Activated naive CD8-positive, alpha-beta T cell (primary cell): Measurements from ENCODE around the gene PTGER3.
A peak's percentile ranks its signal among the peaks of the same experiment; 100 is the strongest.

ENCODE experiments used
- H3K27ac Mint-ChIP-seq: one replicate; pipeline ENCODE4 v1.8.0; 2021; ENCODE audit warnings: mixed read lengths
- H3K27me3 Mint-ChIP-seq: one replicate; pipeline ENCODE4 v1.8.0; 2021; ENCODE audit warnings: mixed read lengths
- H3K36me3 Mint-ChIP-seq: one replicate; pipeline ENCODE4 v1.8.0; 2021; ENCODE audit warnings: mixed read lengths
- H3K4me1 Mint-ChIP-seq: one replicate; pipeline ENCODE4 v1.8.0; 2021; ENCODE audit warnings: low read depth, mixed read lengths
- H3K4me3 Mint-ChIP-seq: one replicate; pipeline ENCODE4 v1.8.0; 2021; ENCODE audit warnings: mild to moderate bottlenecking, mixed read lengths
- H3K9me3 Mint-ChIP-seq: one replicate; pipeline ENCODE4 v1.8.0; 2021; ENCODE audit warnings: low read depth, mixed read lengths

Gene PTGER3

DNA sequence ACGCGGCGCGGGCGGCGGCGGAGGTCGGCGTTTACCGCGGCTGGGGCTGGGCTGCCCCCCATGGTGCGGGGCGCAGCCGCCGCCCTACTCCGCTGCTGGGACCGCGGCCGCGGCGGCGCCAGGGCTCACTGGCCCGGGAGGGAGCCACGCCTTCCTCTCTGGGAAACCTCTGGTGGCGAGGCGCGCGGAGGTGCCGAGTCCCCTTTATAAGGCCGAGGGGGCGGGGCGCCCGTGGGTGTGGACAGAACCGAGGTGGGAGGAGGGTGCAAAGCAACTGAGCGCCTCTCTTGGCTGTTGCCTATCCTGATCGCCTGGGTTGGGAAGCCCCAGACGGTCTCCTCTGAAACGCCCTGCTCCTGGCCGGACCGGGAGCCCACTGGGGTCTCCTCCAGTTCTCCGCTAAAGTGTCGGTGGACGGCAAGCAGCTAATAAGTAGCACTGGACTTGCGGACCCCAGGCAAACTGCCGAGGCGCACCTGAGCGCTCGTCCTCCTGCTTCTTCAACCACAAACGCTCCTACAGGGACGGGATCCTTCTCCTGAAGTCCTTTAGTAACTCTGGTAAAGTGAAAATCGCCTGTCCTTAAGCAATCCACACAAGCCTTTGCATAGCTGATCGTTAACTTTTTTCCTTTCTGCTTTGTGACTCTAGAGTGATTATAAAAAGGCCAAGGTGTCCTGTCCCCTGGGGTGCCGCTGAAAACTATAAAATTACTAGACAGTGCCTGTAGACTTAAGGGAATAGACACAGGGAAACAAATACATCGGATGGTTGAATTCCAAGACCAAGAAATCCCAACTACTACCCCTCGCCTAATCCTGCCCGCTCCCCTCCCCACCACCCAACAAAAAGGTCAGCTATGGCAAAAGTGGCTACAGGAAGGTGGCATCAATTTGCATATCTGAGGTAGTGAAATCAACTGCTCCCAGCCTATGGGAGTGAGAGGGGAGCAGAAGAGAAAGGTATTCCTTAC lies at the start of gene PTGER3:
Gene PTGER3, minus strand, starts transcription at position 182 of the 973 bp plus-strand sequence. CDS start 239 bp downstream, outside the sequence.
- no peaks in the 10 kb centered on the region for H3K9me3 Mint-ChIP-seq
- peaks cover 24% of the 10 kb centered on the region for H3K27me3 Mint-ChIP-seq
- H3K4me3 Mint-ChIP-seq: peak within 1 kb of the TSS; percentile 81
- H3K27ac Mint-ChIP-seq: no peak within 1 kb of the TSS
- H3K4me1 Mint-ChIP-seq: peaks cover 21% of the 10 kb centered on the region
- H3K36me3 Mint-ChIP-seq: no peaks in the 10 kb centered on the region

DNA sequence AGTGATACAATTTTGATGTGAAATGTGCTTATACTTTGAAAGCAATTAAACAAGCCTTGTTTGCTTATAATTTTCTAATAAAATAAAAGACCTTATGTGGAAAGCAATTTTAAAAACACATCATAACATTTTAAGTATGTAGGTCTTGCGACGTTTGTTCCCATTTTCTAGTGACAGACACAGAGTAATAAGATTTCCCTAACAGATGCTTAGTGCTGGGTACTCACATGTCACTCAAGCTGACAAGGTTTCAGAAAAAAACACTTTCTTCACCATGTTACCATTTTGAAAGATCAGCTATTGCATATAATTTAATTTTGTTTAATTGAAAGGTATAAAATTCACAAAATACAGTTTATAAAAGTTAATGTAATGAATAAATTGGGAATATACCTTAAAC lies 47.3 kb upstream of the PTGER3 start:
- H3K4me1 Mint-ChIP-seq: no peaks in the 10 kb centered on the region
- H3K4me3 Mint-ChIP-seq: no peak overlapping the region
- H3K9me3 Mint-ChIP-seq: no peaks in the 10 kb centered on the region
- H3K27me3 Mint-ChIP-seq: peaks cover 7% of the 10 kb centered on the region
- no peak overlapping the region for H3K27ac Mint-ChIP-seq
- H3K36me3 Mint-ChIP-seq: no peaks in the 10 kb centered on the region

DNA sequence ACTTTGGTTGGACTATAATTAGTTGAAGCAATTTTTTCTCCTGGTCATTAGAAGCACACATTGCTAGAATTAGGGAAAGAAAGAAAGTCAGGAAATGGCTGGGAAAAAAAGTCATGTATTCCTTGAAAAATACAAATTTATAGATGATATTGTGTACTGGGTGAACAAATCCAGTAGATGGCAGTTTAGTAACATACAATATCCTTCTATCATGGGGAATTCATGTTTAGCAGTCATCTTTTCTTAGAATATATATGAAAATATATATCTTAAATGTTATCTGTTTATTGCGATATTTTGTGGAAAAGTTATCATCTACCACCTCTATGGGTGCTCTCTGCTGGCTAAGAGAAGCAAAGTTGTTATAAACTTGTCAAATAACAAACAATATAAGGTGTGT lies 46.3 kb upstream of the PTGER3 start:
- no peaks in the 10 kb centered on the region for H3K9me3 Mint-ChIP-seq
- no peaks in the 10 kb centered on the region for H3K4me1 Mint-ChIP-seq
- H3K27me3 Mint-ChIP-seq: peaks cover 2% of the 10 kb centered on the region
- no peaks in the 10 kb centered on the region for H3K36me3 Mint-ChIP-seq
- no peak overlapping the region for H3K27ac Mint-ChIP-seq
- no peak overlapping the region for H3K4me3 Mint-ChIP-seq

DNA sequence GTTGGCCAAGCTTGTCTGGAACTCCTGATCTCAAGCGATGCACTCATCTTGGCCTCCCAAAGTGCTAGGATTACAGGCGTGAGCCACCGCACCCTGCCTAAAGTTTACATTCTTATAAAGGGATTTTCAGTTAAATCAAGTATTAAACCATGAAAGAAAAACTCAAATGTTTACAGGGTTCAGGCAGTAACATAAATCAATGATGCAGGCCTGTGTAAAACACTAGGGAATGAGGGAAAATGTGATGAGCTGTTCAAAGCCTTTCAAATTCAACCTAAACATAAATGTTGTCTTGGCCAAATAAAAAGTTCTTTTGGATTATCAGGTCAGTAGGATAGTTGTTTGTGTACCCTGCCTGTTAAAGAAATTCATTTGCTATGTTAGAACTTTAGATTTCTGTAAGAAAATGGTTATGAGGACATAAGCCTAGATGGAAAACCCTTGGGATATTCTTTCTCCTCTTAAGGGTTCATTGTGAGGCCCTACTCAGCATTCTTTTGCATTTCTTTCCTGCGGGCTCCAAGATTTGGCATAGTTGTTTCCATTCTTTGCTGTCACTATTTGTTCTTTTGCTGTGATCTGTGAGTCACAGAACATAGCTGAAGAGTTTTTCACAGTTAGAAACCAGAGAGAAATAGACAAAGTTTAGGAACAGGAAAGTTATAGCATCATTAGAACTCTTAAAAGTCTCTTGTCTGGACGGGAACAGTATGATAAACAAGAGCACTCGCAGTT lies 42.1 kb upstream of the PTGER3 start:
- H3K36me3 Mint-ChIP-seq: no peaks in the 10 kb centered on the region
- H3K4me1 Mint-ChIP-seq: no peaks in the 10 kb centered on the region
- H3K27me3 Mint-ChIP-seq: peaks cover 2% of the 10 kb centered on the region
- no peak overlapping the region for H3K27ac Mint-ChIP-seq
- H3K9me3 Mint-ChIP-seq: no peaks in the 10 kb centered on the region
- no peak overlapping the region for H3K4me3 Mint-ChIP-seq

DNA sequence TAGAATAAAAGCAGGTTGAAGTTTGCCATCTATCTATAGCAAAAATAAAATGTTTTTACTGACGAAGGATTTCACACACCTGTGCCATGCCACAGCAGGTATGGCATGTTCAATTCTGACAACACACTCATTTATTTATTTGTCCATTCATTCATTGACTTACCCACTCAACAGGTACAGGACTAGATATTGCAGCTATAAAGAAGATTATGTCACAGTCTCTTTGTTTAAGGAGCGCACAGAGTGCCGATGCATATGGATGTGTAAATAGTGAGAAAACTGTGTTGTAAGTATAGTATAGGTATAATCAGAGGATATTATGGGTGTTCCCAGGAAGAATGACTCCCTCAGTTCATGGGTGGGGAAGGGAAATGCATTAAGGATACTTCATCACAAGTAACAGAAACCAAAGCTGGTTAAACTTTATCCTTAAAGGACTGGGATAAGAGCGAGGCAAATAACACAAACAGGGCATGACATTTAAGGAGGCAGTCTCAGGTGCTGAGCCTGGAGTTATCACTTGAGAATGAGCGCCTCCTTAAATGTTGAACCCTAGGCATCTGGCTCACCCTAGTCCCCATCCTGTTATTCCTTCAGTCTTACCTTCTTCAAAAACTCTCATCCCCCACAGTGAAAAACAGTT lies 41.1 kb upstream of the PTGER3 start:
- Mint-ChIP-seq H3K27ac (no peak overlapping the region), H3K4me1 (no peaks in the 10 kb centered on the region), H3K4me3 (no peak overlapping the region), H3K27me3 (peaks cover 7% of the 10 kb centered on the region), H3K36me3 (peaks cover under 1% of the 10 kb centered on the region), H3K9me3 (no peaks in the 10 kb centered on the region)

DNA sequence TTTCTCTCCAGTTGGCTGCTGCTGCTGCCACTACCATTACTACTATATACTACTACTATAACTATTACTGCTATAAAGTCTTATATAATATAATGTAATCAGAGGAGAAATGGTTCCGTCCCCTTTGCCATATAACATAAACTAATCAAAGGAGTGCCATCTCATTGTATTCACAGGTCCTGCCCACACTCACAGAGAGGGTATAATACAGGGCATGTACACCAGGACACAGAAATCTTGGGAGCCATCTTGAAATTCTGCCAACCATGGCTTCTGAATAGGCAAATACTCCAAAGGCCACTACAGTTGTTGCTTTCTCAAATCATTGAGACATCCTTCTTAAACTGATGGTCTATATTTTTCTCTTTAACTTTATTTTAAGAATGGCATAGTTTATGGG lies 40.1 kb upstream of the PTGER3 start:
- peaks cover 10% of the 10 kb centered on the region for H3K27me3 Mint-ChIP-seq
- H3K36me3 Mint-ChIP-seq: peaks cover 2% of the 10 kb centered on the region
- no peaks in the 10 kb centered on the region for H3K9me3 Mint-ChIP-seq
- H3K4me3 Mint-ChIP-seq: no peak overlapping the region
- H3K27ac Mint-ChIP-seq: no peak overlapping the region
- H3K4me1 Mint-ChIP-seq: no peaks in the 10 kb centered on the region

DNA sequence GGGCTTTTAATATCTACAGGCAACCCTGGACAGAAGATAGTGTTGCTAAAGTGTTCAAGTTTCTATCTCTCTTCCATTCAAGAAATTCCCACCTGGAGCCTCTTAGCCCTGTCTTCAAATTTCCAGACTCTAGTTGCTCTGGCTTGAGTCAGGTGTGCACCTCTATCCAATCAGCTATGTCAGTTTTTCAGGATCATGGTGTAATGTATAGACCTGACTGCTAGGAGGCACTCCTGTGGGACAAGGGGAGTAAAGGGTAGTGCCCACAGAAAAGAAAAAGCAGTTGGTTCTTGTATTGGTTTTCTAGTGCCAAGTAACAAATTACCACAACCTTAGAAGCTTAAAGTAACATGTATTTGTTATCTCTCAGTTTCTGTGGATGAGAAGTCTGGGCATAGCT lies 39.4 kb upstream of the PTGER3 start:
- no peak overlapping the region for H3K27ac Mint-ChIP-seq
- H3K4me1 Mint-ChIP-seq: no peaks in the 10 kb centered on the region
- no peaks in the 10 kb centered on the region for H3K9me3 Mint-ChIP-seq
- H3K27me3 Mint-ChIP-seq: peaks cover 10% of the 10 kb centered on the region
- peaks cover 2% of the 10 kb centered on the region for H3K36me3 Mint-ChIP-seq
- H3K4me3 Mint-ChIP-seq: no peak overlapping the region

DNA sequence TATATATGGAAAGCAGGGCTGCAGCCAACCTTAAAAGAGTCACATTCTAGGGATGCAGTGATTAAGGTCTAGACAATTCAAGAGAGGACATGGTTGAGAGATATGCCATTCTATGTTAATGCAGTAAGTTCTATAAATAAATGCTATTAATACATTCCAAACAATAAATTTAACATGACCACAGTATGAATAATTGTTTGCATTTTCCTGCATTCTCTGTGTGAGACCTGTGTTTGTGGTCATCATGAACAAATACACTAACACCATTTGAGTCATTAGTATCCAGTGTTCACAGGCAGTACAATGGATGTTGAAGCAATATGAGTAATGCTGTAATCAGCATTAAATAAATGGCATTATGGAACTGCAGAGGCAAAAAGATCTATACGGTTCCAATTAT lies 38.7 kb upstream of the PTGER3 start:
- Mint-ChIP-seq H3K27me3 (peaks cover 10% of the 10 kb centered on the region), H3K9me3 (no peaks in the 10 kb centered on the region), H3K27ac (no peak overlapping the region), H3K36me3 (peaks cover 5% of the 10 kb centered on the region), H3K4me3 (no peak overlapping the region), H3K4me1 (peaks cover 5% of the 10 kb centered on the region)

DNA sequence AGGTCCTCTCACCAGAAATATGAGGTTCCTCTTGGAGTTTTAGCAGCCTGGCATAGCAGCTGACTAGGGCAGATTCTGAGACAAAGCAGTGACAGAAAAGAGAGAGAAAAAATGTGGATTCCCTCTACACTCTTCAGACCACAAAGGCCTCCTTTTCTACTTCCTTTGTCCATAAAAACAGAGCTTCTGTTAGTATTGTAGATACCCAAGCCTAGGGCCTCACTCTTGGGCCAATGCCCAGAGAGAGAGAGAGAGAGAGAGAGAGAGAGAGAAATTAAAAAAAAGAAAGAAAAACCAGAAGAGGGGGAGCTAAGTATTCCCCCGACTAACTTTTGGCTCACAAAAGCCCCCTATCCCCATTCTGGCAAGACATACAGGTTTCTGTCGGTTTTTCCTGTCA lies 35.7 kb upstream of the PTGER3 start:
- H3K27ac Mint-ChIP-seq: no peak overlapping the region
- H3K9me3 Mint-ChIP-seq: no peaks in the 10 kb centered on the region
- H3K4me3 Mint-ChIP-seq: no peak overlapping the region
- H3K4me1 Mint-ChIP-seq: peaks cover 17% of the 10 kb centered on the region
- H3K36me3 Mint-ChIP-seq: peaks cover 14% of the 10 kb centered on the region
- peaks cover 8% of the 10 kb centered on the region for H3K27me3 Mint-ChIP-seq

DNA sequence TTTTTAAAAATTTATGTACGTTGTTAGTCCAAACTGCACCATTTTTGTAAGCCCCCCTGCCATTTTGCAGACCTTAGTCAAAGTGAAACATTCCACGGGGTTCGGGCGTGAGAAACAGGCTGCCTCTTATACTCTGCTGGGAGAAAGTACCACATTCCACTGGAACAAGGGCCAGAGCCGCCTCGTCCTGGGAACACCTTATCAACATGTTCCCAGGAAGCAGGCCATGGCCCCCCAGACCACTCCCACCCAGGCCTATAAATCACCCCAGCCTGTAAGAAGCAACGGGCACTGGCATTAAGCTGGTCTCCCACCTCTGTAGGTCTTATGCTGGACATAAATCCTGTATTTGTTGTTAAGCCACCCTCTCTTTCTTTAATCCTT lies 34.1 kb upstream of the PTGER3 start:
- Mint-ChIP-seq H3K9me3 (no peaks in the 10 kb centered on the region), H3K4me1 (peaks cover 24% of the 10 kb centered on the region), H3K27me3 (peaks cover 8% of the 10 kb centered on the region), H3K4me3 (peak overlapping the region; percentile 99), H3K27ac (peak overlapping the region; percentile 89), H3K36me3 (peaks cover 14% of the 10 kb centered on the region)

DNA sequence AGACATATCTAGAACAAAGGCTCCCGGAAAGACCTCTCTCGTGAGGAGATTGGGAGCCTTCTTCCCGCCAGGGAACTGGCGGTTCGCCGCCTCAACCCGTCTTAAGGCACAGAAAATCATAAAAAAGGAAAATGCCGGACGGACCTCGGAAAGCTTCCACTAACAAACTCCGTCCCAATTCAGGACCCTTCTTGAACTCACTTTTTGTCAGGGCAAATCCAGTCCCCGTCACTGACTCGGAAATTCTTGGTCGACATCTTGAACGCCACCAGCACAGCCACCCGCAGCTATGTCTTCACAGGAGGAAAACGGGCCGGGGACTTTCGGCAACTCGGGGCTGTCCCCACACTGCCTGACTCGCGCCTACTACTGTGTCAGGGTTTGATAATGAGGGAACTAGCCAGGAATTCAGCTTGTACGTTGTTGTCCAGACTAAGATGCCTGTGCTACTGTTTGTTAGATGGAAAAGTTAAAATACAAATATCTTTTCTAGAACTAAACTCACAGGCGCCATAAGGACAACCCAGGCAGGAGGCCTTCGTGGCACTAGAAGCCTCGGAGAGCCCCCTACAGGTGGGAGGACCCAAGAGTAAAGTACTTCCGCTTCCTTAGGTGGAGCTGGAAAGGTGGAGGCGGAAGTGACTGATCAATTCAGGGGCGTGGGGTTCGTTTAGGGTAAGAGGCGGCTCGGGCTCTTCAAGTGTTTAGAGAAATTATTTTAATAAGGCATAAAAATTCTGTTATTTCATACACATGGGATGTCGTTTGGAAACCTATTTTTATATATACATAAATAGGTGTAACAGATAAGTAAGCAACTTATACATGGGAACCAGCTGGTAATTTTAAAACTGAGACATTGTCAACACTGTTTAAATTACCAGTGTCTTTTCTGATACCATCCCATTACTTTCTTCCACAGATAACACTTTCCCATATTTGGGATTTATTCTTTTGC lies 33.4 kb upstream of the PTGER3 start, which contains the start of gene ZRANB2:
Gene ZRANB2, minus strand, starts transcription at position 297 of the 958 bp plus-strand sequence. Its CDS starts 40 bp downstream, at position 257.
- H3K27ac Mint-ChIP-seq: peak within 1 kb of the TSS; percentile 100
- peaks cover 29% of the 10 kb centered on the region for H3K4me1 Mint-ChIP-seq
- H3K27me3 Mint-ChIP-seq: peaks cover 8% of the 10 kb centered on the region
- H3K36me3 Mint-ChIP-seq: peaks cover 14% of the 10 kb centered on the region
- H3K9me3 Mint-ChIP-seq: no peaks in the 10 kb centered on the region
- peak within 1 kb of the TSS; percentile 99 for H3K4me3 Mint-ChIP-seq

DNA sequence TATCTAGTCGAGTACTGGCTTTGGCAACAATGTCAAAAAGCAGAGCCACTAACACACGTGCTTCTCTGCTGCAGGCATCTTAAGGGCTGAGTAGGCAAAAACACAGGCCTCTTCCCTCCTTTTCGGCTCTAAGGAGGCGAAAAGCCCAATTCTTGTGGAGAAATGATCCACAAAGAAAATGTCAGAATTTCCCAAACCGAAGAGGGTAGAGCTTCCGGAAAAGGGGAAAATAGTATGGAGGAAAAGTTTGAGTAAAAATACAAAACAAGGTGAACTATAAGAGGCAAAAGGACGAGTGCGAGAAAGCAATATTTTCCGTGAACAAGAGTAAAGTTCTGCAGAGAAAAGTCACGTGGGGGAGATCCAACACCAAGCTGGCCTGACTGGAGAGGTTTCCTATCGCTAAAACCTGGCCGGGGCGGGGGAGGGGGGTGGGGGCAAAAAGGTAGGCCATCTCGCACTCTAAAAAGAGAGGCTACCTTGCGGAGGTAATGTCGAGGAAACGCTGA lies 32.7 kb upstream of the PTGER3 start:
- Mint-ChIP-seq H3K27me3 (peaks cover 8% of the 10 kb centered on the region), H3K27ac (peak overlapping the region; percentile 100), H3K4me3 (peak overlapping the region; percentile 99), H3K36me3 (peaks cover 14% of the 10 kb centered on the region), H3K9me3 (no peaks in the 10 kb centered on the region), H3K4me1 (peaks cover 32% of the 10 kb centered on the region)

DNA sequence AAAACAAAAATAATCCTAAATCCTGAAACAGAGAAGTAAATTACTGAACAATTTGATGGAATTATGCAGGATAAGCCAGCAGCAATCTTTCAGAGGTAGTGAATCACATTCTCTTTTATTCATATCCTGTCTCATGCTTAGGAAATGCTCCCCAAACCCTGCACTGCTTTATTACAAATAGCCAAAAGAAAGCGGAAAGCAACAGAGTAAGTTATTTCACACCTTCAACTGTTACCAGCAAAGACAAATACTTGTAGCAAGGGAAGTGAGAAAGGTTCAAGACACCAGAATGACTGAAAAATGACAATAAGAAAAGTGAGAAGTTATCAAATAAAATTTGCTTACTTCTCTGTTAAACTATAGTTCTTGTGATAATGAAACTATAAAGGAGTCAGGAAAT lies 27.1 kb upstream of the PTGER3 start:
- H3K27ac Mint-ChIP-seq: peak overlapping the region; percentile 13
- H3K27me3 Mint-ChIP-seq: no peaks in the 10 kb centered on the region
- H3K4me1 Mint-ChIP-seq: peaks cover 43% of the 10 kb centered on the region
- peaks cover 15% of the 10 kb centered on the region for H3K36me3 Mint-ChIP-seq
- no peak overlapping the region for H3K4me3 Mint-ChIP-seq
- H3K9me3 Mint-ChIP-seq: no peaks in the 10 kb centered on the region

DNA sequence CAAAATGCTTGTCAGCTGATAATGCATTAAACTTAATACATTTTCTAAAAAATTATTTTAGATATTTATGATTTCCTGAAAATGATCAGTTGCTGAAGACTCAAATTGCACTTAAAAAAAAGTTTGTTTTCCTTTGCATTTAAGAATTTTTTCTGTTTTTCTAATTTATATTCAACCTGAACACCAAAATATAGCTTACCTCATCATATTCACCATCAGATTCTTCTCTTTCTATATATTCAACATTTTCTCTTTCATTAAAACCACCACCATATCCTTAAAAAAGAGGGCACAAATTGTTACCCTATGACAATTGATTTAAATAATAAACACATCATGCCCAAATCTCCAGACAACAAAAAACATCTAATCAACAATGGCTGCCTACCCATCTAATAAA lies 24.7 kb upstream of the PTGER3 start:
- Mint-ChIP-seq H3K36me3 (peaks cover 11% of the 10 kb centered on the region), H3K9me3 (no peaks in the 10 kb centered on the region), H3K4me1 (peaks cover 31% of the 10 kb centered on the region), H3K27me3 (no peaks in the 10 kb centered on the region), H3K4me3 (no peak overlapping the region), H3K27ac (peak overlapping the region; percentile 24)
